ENCODE data around the gene RALA. TPM values are rescaled to one million over a fixed set of nuclear protein-coding genes. Genes with fewer than 3 reads are reported as not detected.

Gene RALA
- total and polyA plus RNA-seq, 10 of the 15 experiments (the other 5 are each of a cell fraction or from before 2014, with no cell fraction given): 7.5 to 53.3 (median 23.1) TPM

DNA sequence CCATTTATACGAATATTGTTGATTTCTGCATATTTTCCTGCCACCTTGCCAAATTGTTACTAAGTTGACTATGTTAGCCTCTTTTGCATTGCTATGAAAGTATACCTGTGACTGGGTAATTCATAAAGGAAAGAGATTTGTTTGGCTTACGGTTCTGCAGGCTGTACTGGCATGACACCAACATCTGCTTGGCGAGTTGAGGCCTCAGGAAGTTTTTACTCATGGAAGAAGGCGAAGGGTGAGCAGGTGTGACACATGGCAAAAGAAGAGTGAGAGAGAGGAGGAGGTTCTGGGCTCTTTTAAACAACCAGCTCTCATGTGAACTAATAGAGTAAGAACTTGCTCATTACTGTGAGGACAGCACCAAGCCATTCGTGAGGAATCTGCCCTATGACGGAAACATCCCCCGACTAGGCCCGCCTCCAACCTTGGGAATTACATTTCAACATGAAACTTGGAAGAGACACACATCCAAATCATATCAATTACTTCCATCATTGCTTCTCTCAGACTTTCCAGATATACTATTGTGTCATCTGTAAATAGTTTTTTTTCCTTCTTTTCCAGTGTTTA is 8.4 kb downstream of the RALA start:
- no peak for DNase-seq (ENCODE audit: low read depth, low spot score)
- peaks cover 6 to 11% of the 10 kb centered on the region in 2 experiments; a peak in 3 of 4 replicates for H3K36me3 ChIP-seq (ENCODE audit: control insufficient read depth in 2 of 2, insufficient read depth in 2 of 2, low read length in 1 of 2)
- in situ Hi-C loops (cut with MboI): no loop called here
- ChIA-PET SMC1A (ENCODE audit: uncharacterized antibody, unreplicated experiment) (interaction anchor here (1.0 to 2.4 kb wide), 5 partner anchors 7 to 35 kb away, joined by 3 to 7 read pairs (median 3); no protein-coding TSS in a partner anchor), POLR2A (interaction anchor here (1.1 kb wide), 1 partner anchor 51 kb away, joined by 3 read pairs; no protein-coding TSS in a partner anchor), CTCF (interaction anchor here (1.2 kb wide), 1 partner anchor 11 kb away, joined by 3 read pairs; no protein-coding TSS in a partner anchor), RAD21 (ENCODE audit: unreplicated experiment) (no interaction called here)
- H3K27ac ChIP-seq (ENCODE audit: control insufficient read depth, insufficient read depth): no peak overlapping the region
- H4K20me1 ChIP-seq (ENCODE audit: control insufficient read depth, insufficient read depth): no peaks in the 10 kb centered on the region
- H3K4me2 ChIP-seq (ENCODE audit: control insufficient read depth, insufficient read depth): no peak overlapping the region
- FAIRE-seq: no peak
- no peaks in the 10 kb centered on the region; the same call in 2 of the 3 replicates for H3K9me3 ChIP-seq (replicated peaks; ENCODE audit: control insufficient read depth, insufficient read depth, low read length)
- no peak overlapping the region for H3K9ac ChIP-seq (ENCODE audit: control insufficient read depth, insufficient read depth, low read length)
- no TSS peak for BruUV-seq (replicated peaks)
- TF ChIP-seq RUNX3 (IDR thresholded peaks at IDR 0.05; ENCODE audit: low read length): no peak
- TF ChIP-seq, protein P1, sequence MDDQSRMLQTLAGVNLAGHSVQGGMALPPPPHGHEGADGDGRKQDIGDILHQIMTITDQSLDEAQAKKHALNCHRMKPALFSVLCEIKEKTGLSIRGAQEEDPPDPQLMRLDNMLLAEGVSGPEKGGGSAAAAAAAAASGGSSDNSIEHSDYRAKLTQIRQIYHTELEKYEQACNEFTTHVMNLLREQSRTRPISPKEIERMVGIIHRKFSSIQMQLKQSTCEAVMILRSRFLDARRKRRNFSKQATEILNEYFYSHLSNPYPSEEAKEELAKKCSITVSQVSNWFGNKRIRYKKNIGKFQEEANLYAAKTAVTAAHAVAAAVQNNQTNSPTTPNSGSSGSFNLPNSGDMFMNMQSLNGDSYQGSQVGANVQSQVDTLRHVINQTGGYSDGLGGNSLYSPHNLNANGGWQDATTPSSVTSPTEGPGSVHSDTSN (IDR thresholded peaks at IDR 0.05; ENCODE audit: insufficient replicate concordance, low read depth, low read length): no peak
- TF ChIP-seq, protein P2, sequence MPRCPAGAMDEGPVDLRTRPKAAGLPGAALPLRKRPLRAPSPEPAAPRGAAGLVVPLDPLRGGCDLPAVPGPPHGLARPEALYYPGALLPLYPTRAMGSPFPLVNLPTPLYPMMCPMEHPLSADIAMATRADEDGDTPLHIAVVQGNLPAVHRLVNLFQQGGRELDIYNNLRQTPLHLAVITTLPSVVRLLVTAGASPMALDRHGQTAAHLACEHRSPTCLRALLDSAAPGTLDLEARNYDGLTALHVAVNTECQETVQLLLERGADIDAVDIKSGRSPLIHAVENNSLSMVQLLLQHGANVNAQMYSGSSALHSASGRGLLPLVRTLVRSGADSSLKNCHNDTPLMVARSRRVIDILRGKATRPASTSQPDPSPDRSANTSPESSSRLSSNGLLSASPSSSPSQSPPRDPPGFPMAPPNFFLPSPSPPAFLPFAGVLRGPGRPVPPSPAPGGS (IDR thresholded peaks at IDR 0.05; ENCODE audit: borderline replicate concordance, insufficient read depth, low read depth, low read length, poor library complexity, severe bottlenecking): no peak
- TF ChIP-seq, protein P3, sequence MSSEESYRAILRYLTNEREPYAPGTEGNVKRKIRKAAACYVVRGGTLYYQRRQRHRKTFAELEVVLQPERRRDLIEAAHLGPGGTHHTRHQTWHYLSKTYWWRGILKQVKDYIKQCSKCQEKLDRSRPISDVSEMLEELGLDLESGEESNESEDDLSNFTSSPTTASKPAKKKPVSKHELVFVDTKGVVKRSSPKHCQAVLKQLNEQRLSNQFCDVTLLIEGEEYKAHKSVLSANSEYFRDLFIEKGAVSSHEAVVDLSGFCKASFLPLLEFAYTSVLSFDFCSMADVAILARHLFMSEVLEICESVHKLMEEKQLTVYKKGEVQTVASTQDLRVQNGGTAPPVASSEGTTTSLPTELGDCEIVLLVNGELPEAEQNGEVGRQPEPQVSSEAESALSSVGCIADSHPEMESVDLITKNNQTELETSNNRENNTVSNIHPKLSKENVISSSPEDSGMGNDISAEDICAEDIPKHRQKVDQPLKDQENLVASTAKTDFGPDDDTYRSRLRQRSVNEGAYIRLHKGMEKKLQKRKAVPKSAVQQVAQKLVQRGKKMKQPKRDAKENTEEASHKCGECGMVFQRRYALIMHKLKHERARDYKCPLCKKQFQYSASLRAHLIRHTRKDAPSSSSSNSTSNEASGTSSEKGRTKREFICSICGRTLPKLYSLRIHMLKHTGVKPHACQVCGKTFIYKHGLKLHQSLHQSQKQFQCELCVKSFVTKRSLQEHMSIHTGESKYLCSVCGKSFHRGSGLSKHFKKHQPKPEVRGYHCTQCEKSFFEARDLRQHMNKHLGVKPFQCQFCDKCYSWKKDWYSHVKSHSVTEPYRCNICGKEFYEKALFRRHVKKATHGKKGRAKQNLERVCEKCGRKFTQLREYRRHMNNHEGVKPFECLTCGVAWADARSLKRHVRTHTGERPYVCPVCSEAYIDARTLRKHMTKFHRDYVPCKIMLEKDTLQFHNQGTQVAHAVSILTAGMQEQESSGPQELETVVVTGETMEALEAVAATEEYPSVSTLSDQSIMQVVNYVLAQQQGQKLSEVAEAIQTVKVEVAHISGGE (CRISPR knock-in tag; IDR thresholded peaks at IDR 0.05): no peak
- TF ChIP-seq PML (IDR thresholded peaks at IDR 0.05; ENCODE audit: low read length): no peak
- TF ChIP-seq, protein P4, sequence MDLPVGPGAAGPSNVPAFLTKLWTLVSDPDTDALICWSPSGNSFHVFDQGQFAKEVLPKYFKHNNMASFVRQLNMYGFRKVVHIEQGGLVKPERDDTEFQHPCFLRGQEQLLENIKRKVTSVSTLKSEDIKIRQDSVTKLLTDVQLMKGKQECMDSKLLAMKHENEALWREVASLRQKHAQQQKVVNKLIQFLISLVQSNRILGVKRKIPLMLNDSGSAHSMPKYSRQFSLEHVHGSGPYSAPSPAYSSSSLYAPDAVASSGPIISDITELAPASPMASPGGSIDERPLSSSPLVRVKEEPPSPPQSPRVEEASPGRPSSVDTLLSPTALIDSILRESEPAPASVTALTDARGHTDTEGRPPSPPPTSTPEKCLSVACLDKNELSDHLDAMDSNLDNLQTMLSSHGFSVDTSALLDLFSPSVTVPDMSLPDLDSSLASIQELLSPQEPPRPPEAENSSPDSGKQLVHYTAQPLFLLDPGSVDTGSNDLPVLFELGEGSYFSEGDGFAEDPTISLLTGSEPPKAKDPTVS (IDR thresholded peaks at IDR 0.05; ENCODE audit: low read depth, low read length): no peak
- peaks cover 19% of the 10 kb centered on the region for H3K4me1 ChIP-seq (ENCODE audit: control insufficient read depth, insufficient read depth, low read length)
- peaks cover 70% of the 10 kb centered on the region for H3K79me2 ChIP-seq (ENCODE audit: control insufficient read depth, insufficient read depth, low read length)
- no peak overlapping the region for H3K4me3 ChIP-seq
- intact Hi-C loops (cut with micrococcal nuclease; ENCODE audit: unreplicated experiment): no loop called here
- 96% methylated on average over 8 of the region's 8 CpGs for WGBS (ENCODE audit: insufficient coverage, insufficient replicate concordance, low lambda C conversion rate, missing lambda C conversion rate)
- no peak for ATAC-seq
- H3K27me3 ChIP-seq (replicated peaks in 1 of 2; ENCODE audit: control insufficient read depth in 2 of 2, insufficient read depth in 2 of 2, low read length in 1 of 2): no peaks in the 10 kb centered on the region
- no peak overlapping the region for H2AFZ ChIP-seq (ENCODE audit: control insufficient read depth, low read depth, low read length)
